ENCODE data around the gene SYNGR2. TPM values are rescaled to one million over a fixed set of nuclear protein-coding genes. Genes with fewer than 3 reads are reported as not detected.

Gene SYNGR2
- total and polyA plus RNA-seq, 2 of the 8 experiments (the other 6 are each of a cell fraction or from before 2014, with no cell fraction given) = 50.0 to 139 TPM

DNA sequence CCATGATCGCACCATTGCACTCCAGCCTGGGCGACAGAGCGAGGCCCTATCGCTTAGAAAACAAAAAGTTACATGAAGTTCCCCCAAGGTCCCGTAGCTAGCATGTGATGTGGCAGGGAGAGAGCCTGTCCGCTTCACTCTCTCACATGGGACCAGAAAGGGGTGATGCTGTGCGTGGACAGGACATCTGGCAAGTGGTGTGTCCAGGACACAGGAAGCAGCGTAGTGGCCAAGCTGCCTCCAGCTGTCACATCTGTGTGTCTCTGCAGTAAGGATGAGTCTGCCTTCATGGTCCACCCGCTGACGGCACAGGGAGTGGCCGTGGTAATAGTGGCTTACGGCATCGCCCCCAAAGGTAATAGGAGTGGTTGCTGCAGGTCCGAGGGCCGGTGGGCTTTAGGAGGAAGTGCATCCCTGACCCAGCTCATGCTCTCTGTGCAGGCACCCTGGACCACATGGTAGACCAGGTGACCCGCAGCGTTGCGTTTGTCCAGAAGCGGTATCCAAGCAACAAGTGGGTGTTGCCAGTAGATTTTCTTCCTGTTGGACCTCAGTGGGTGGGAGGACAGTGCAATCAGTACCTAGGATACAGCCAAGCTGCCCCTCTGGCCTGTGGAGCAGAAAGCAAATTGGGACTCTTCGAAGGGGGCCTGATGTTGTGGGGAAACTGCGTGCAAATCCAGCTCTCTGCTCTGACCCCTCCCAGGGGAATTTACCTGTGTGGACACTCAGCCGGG is 36.2 kb downstream of the SYNGR2 start:
- no peak overlapping the region for H2BK20ac ChIP-seq (ENCODE audit: low read length)
- H3K4me2 ChIP-seq (ENCODE audit: insufficient read depth in 1 of 2, low read depth in 2 of 2, low read length in 2 of 2) = no peak overlapping the region
- H2BK5ac ChIP-seq (ENCODE audit: low read depth, low read length) = no peak overlapping the region; the same call in 1 of the 2 replicates
- H3K23me2 ChIP-seq (ENCODE audit: low read depth, low read length) = no peaks in the 10 kb centered on the region
- H3K4me3 ChIP-seq (ENCODE audit: extremely low read depth in 1 of 4, insufficient read depth in 2 of 4, low read depth in 3 of 4, low read length in 4 of 4) = no peak overlapping the region
- no peak overlapping the region for H3K18ac ChIP-seq (ENCODE audit: extremely low read depth, low read length)
- FAIRE-seq (no peak), DNase-seq (ENCODE audit: low read depth in 1 of 2, low spot score in 2 of 2) (no peak)
- 93% methylated on average over 22 of the region's 22 CpGs; no CpG with 5 or more reads in 1 of the 2 experiments for WGBS, 2 experiments (ENCODE audit: extremely low coverage in 1 of 2, insufficient coverage in 1 of 2, insufficient read length in 1 of 2, insufficient replicate concordance in 2 of 2, low coverage in 1 of 2, low lambda C conversion rate in 2 of 2, missing lambda C conversion rate in 1 of 2)
- POLR2A ChIA-PET (ENCODE audit: partially characterized antibody) = interaction anchor here (0.6 to 5.8 kb wide), 2 partner anchors 16 to 18 kb away, joined by 3 to 36 read pairs; partner anchors contain the start of genes AFMID and TK1
- H2BK15ac ChIP-seq (ENCODE audit: low read length) = no peak overlapping the region
- H2BK12ac ChIP-seq (ENCODE audit: low read depth, low read length) = no peak overlapping the region
- no peak overlapping the region for H3K56ac ChIP-seq (replicated peaks; ENCODE audit: insufficient read length, low read depth, low read length)
- peaks cover 2 to 5% of the 10 kb centered on the region in 2 experiments for H4K20me1 ChIP-seq (replicated peaks in 1 of 2; ENCODE audit: control insufficient read depth in 1 of 2, insufficient read depth in 2 of 2, low read length in 2 of 2)
- no peak overlapping the region for H3K9ac ChIP-seq (replicated peaks in 1 of 4; ENCODE audit: extremely low read depth in 1 of 4, low read depth in 3 of 4, low read length in 3 of 4)
- no peak overlapping the region for H2AK5ac ChIP-seq (ENCODE audit: low read depth, low read length)
- H2AFZ ChIP-seq (ENCODE audit: low read length) = no peak overlapping the region
- peaks cover 4% of the 10 kb centered on the region; the same call in 1 of the 2 replicates for H3K79me1 ChIP-seq (ENCODE audit: low read depth, low read length)
- no peak overlapping the region; the same call in 1 of the 2 replicates for H4K8ac ChIP-seq (ENCODE audit: extremely low read depth, insufficient read depth, low read length)
- no peak overlapping the region for H3K4ac ChIP-seq (replicated peaks; ENCODE audit: insufficient read length, low read depth, low read length)
- H3K23ac ChIP-seq (ENCODE audit: insufficient read length) = no peak overlapping the region
- H3K27ac ChIP-seq (ENCODE audit: low read depth, low read length) = no peak overlapping the region
- CTCF ChIA-PET (ENCODE audit: partially characterized antibody) = interaction anchor here (0.9 to 10.2 kb wide), 5 partner anchors 13 to 29 kb away, joined by 3 to 65 read pairs (median 6); partner anchors contain the start of genes AFMID and TK1
- no peak overlapping the region for H4K91ac ChIP-seq (replicated peaks; ENCODE audit: insufficient read length, low read length)
- no peak overlapping the region for H3K14ac ChIP-seq (ENCODE audit: insufficient read length)
- H3K9me3 ChIP-seq (ENCODE audit: insufficient read depth in 2 of 2, low read depth in 1 of 2, low read length in 1 of 2) = no peaks in the 10 kb centered on the region
- no peak overlapping the region for H2BK120ac ChIP-seq (replicated peaks; ENCODE audit: low read depth, low read length)
- H3K4me1 ChIP-seq (replicated peaks in 1 of 4; ENCODE audit: control insufficient read depth in 3 of 4, insufficient read depth in 4 of 4, low read length in 3 of 4) = no peaks in the 10 kb centered on the region; a peak in 1 of 7 replicates
- H3K79me2 ChIP-seq (ENCODE audit: control insufficient read depth in 1 of 2, insufficient read depth in 2 of 2, low read length in 2 of 2) = no peaks in the 10 kb centered on the region; a peak in 1 of 4 replicates
- peaks cover 0 to 19% (median 1%) of the 10 kb centered on the region in 4 experiments; a peak in 4 of 8 replicates for H3K36me3 ChIP-seq (ENCODE audit: control insufficient read depth in 2 of 4, insufficient read depth in 4 of 4, low read length in 3 of 4)
- no peak overlapping the region for H4K5ac ChIP-seq (ENCODE audit: insufficient read length, low read depth, low read length)
- no peaks in the 10 kb centered on the region for H3K27me3 ChIP-seq (replicated peaks in 1 of 4; ENCODE audit: control insufficient read depth in 3 of 4, extremely low read depth in 1 of 4, insufficient read depth in 3 of 4, low read length in 3 of 4)

Data from H1 (cell line).